Stimulated activated naive CD4-positive, alpha-beta T cell treated with Interleukin-2 at 50 U/mL for 16 hours (primary cell): ENCODE measurements around the gene TRAF7.

Experiments used
- DNase-seq: peaks from one replicate; lab custom pipeline; 2025; lab: John Stamatoyannopoulos, UW

TRAF7 gene

DNA sequence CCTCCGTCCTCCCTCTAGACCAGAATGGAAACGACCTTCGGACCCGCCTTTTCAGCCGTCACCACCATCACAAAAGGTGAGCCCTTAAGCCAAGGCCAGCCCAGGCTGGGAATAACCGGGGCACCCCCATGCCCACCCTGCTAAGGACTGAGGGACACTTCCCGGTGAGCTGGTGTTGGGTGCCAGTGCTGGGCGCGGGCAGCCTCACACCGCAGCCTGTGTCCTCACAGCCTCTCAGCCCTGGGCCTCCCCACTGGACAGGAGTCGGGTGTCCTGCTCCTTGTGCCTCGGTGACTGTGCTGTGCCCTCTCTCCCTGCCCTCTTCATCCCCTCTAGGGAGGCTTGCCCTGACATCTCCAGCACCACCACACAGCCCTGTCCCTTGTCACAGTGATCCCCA, 10.3 kb downstream of the TRAF7 start:
- no peak for DNase-seq

- no peak for DNase-seq
These were observed 10.9 kb downstream of the TRAF7 start for GRCh38 chr16:2166263-2167067.

DNA sequence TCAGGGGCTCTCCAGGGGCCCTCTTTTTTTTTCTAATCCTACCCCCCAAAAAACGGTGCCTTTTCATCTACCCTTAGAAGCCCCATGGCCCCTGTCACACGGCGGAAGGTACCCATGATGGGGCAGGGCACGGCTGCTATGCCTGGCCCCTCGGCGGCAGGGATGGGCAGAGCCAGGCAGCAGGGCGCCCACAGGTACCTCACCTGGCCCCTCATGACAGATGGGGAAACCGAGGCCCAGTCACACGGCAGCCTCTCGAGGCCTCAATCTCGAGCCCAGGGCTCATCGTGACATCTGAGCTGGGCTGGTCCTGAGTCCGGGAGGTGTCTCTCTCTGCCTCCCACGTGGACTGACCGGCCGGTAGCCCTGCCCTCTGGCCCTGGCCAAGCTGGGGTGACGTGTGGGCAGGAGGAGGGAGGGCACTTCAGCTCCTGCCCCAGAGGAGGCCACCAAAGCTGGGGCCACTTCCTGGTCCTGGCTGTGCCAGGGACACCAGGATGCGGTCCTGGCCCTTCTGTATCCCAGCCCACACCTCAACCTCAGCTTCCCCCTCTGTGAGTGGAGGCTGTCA, 11.6 kb downstream of the TRAF7 start:
- DNase-seq: no peak

GRCh38 chr16:2170080-2170479, 14.5 kb downstream of the TRAF7 start:
- DNase-seq: no peak

GRCh38 chr16:2170587-2171435, 15.2 kb downstream of the TRAF7 start:
- no peak for DNase-seq

DNA sequence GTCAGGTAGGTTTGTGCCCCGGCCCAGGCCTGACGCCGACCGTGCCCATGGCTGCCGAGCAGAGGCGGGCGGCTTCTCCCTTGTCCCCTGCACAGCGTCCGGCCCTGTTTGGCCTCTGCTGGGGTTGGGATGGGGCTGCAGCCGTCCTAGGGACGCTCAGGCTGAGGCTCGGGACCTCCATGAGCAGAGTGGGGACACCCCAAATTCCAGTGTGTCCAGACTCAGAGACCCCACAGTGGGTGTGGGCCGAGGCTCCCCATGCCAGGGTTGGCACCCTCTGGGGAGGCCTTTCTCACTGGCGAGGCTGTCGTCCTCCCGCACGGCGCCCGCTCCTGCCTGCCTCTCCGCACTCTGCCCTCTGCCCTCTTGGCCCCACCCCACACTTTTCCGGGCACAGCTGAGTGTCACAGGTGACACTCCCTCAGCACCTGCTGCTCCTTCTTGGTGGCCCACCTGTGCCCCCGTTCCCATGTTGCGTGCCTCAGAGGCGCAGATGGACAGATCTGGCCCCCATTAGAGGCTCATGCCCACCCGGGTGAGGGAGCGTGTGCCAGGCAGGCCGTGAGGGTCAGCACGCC, 16.1 kb downstream of the TRAF7 start:
- no peak for DNase-seq

GRCh38 chr16:2172688-2173335, 17.2 kb downstream of the TRAF7 start:
- DNase-seq: no peak

- DNase-seq: no peak
These were observed 17.8 kb downstream of the TRAF7 start for GRCh38 chr16:2173366-2173765.

- DNase-seq: no peak
These were observed 18.3 kb downstream of the TRAF7 start for GRCh38 chr16:2173916-2174315.

GRCh38 chr16:2174396-2175131, 19.0 kb downstream of the TRAF7 start:
- no peak for DNase-seq

- DNase-seq: no peak
These were observed 19.9 kb downstream of the TRAF7 start for GRCh38 chr16:2175454-2175853.

DNA sequence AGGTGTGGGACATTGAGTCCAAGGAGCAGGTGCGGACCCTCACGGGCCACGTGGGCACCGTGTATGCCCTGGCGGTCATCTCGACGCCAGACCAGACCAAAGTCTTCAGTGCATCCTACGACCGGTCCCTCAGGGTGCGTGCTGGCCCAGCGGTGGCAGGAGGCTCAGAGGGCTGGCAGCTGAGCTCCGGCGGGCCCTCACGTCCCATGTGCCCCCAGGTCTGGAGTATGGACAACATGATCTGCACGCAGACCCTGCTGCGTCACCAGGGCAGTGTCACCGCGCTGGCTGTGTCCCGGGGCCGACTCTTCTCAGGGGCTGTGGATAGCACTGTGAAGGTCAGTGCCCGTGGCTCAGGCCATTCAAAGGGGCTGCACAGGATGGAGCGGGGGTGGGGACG, 20.5 kb downstream of the TRAF7 start:
- DNase-seq: no peak

DNA sequence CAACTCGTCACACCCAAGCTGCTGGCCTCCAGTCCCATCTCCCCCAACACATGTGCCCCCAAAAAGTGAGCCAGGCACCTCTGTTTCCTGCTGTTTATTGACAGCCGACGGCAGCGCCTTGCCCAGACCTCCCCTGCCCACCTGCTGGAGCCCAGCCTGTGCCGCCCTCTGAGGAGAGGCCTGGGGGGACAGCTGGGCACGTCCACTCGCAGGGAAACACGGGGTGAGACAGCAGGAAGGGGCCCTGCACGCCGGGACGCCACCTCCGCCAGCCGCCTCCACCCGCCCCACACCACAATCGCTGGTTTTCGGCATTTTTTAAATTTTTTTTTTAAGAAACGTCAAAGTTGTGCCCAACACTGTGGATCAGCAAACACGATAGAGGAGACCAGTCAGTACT, 21.5 kb downstream of the TRAF7 start:
- no peak for DNase-seq

- DNase-seq: no peak
These were observed 22.0 kb downstream of the TRAF7 start for GRCh38 chr16:2177561-2177960.

DNA sequence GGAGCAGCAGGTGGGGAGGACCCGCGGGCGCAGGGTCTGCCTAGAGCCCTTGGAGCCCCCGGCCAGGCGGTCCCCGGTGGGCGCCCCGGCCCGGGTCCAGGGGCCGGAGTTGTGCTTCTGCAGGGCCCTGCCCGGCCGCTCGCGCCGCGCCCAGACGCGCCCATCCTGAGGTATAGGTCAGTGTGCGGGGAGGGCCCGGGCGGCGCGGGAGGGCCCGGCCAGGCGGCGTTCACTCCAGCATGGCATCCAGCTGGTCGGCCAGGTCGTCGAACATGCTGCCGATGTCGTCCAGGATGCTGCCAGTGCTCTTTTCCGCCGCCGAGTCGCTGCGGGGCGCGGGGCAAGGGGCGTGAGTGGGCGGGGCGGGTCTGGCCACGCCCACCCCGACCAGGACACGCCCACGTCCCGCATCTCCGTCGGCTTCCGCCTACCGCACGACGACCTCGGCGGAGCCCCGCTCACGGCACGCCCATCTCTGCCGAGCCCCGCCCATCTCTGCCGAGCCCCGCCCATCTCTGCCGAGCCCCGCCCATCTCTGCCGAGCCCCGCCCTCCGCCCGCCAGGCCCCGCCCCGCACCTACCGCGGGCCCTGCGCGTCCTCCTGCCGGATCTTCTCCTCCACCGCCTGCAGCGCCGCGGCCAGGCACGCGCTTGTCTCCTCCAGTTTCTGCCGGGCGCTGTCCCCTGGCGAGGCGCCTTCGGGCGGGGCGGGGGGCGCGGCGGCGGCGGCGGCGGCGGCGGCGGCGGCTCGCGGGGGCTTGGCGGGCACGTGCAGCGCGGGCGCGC, 22.9 kb downstream of the TRAF7 start:
- no peak for DNase-seq

- DNase-seq: no peak
These were observed 23.5 kb downstream of the TRAF7 start for GRCh38 chr16:2179107-2179501.

GRCh38 chr16:2179576-2179975, 24.0 kb downstream of the TRAF7 start:
- DNase-seq: no peak

DNA sequence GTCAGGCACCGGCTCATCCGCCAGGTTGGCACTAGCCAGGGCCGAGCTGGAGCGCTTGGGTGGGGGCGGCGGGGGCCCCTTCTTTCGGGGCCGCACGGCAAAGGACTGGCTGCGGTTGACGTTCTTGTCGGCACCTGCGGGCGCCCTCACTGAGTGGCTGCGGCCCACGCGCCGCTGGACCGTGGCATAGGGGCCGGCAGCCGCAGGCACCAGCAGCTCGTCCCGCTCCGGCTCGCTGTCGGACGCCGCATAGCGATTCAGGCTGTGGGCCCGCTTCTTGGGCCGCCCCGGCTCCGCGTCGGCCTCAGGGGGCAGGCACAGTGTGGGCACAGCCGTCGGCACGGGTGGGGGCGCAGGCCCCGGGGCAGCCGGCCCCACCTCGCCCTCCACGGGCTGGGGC, 24.9 kb downstream of the TRAF7 start:
- no peak for DNase-seq

DNA sequence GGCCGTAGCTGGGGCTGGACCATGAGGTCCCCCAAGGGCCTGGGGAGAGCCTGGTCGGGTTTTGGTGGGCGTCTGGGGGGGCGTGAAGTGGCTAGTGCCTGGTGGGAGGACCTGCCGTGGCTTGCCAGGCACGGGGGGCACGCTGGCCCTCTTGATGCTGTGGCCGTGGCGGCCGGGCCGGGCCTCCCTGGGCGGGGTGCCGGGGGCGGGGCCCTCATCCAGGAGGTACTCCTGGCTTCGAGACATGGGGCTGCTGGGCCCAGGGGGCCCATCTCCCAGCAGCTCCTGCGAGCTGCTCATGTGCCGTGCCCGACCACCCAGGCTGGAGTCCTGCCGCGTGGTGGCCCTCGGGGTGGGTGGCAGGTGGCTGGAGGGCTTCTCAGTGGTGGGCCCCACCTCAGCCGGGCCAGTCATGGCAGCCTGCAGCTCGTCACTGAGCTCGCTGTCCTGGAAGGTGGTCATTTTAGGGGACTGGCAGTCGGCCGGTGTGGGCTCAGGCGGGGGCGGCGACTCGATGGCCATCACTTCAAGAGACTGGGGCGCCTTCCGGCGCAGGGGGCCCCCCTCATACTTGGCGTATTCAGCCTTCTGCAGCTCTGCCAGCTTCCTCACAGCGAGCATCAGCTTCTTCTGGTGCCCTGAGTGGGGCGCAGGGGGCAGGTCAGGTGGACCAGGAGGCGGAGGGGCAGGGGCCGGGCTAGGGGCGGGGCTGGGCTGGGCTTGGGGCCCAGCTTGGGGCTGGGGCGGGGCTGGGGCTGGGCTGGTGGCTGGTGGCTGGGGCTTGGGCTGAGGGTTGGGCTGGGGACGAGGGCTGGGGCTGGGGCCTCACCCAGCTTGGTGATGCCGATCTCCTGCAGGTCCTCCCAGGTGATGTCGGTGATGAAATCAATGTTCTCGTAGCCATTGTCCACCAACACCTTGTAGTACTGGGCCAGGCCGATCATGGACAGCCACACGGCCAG, 25.7 kb downstream of the TRAF7 start:
- DNase-seq: no peak
